AG09319 (cell line): ENCODE results near the gene CHMP4A.
A peak's percentile ranks its signal among the peaks of the same experiment; 100 is the strongest.

Experiments
- DNase-seq: peaks from one replicate; pipeline ENCODE4 v3.0.0-alpha.2; 2010; ENCODE audit warnings: low read depth; ENCODE audit errors: extremely low read depth
- CTCF ChIP-seq: IDR thresholded peaks from 2 replicates; pipeline ENCODE4 v1.5.1; 2011; ENCODE audit warnings: low read depth, mild to moderate bottlenecking, inconsistent platforms, low read length, moderate library complexity

The CHMP4A gene

GRCh38 chr14:24195186-24196070 lies 17.9 kb downstream of the CHMP4A start, which contains the start of gene TM9SF1:
Gene TM9SF1 (minus strand): TSS chr14:24195441. CDS start chr14:24195019, 422 bp downstream.
- no peak for TF ChIP-seq CTCF
- peak; percentile 64 for DNase-seq

GRCh38 chr14:24194873-24195185 lies 18.5 kb downstream of the CHMP4A start:
- no peak for DNase-seq
- TF ChIP-seq CTCF: no peak

- no peak for TF ChIP-seq CTCF
- DNase-seq: no peak
Measured at GRCh38 chr14:24194186-24194872, 19.0 kb downstream of the CHMP4A start.

GRCh38 chr14:24192933-24193332 lies 20.4 kb downstream of the CHMP4A start:
- DNase-seq: no peak
- TF ChIP-seq CTCF: no peak

- TF ChIP-seq CTCF: no peak
- no peak for DNase-seq
Measured at GRCh38 chr14:24190416-24190815, 22.9 kb downstream of the CHMP4A start.

GRCh38 chr14:24189460-24189859 lies 23.8 kb downstream of the CHMP4A start:
- no peak for DNase-seq
- TF ChIP-seq CTCF: no peak

GRCh38 chr14:24189059-24189375 lies 24.3 kb downstream of the CHMP4A start:
- TF ChIP-seq CTCF: no peak
- DNase-seq: no peak
